GM21786 (cell line): ENCODE data around the gene STEAP2.

Source experiments
- ATAC-seq: cut with Tn5 transposase; IDR thresholded peaks from one replicate; pipeline ENCODE4 v1.9.1; 2021; ENCODE audit not compliant: unreplicated experiment

The STEAP2 gene

DNA sequence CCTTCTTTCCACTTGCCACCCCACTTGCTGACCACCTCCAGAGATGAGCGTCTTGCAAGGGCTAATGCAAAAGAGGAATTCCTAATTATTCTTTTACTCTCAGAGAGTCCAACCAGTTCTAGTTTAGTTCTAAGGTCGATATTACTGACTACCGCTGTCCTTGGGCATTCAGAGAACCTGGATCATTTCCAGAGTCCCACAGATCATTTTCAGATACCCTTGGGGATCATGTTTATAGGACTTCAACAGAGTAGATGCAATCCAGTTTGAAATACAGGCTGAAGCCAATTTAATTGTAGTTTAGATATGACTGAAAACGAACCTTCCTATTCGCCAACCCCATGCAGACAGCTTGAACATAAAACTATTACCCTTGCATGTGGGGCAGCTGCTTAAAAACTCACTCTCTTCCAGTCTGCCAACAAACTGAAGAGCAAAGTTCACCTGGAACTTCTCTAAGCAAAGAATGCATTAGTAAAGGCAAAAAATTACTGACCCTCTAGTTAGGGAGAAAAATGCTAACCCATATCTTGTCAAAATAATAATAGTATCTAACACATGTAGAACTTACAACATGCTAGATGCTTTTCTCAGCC, 55.8 kb downstream of the STEAP2 start:
- ATAC-seq, result no peak

DNA sequence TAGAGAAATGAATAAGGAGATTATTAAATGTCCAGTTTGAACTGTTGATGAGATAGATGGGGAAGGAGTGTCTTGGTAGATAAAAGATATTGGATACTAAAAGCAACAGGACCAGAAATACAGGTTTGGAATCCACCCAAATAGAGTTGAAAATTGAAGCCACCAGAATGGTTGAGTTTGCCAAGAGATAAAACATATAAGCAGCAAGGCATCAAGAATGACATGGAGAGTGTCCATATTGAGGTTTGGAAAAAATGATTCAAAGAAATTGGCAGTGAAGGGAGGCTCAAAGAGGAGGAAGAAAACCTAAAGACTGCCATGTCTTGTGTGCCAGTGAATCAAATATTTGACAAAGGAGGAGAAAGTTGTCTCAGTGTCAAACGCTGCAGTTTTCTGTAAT, 57.6 kb downstream of the STEAP2 start:
- no peak for ATAC-seq

DNA sequence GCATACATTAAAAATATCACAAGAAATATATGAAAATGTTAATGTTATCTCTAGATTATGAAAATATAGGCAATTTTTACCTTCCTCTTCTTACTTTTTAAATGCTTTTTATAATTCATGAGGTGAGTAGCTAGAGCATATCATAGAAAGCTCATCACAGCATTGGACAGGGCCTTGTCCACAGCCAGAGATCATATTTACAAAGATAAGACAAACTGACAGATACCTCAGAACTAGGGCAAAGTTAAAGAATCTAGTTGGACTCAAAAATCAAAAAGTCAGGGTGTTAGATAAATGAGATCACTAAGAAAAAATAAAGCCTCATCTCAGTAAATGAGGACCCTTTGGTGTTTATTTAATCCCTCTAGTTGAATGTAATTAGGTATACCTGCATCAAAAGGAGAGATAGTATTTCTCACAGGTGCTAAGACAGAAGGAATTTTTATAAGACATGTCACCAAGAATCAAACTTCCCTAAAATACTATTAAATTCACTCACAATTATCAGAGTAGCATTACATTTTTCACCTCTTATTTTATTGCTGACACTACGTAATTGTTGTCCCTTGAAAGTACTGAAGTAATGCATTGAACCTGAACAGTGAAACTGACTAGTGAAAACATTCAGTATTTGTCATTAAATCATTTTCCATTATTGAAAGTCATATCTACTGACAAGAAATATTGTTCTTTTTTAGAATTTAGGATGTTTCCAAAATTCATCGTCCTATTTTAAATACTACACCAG, 59.1 kb downstream of the STEAP2 start:
- ATAC-seq, result no peak

DNA sequence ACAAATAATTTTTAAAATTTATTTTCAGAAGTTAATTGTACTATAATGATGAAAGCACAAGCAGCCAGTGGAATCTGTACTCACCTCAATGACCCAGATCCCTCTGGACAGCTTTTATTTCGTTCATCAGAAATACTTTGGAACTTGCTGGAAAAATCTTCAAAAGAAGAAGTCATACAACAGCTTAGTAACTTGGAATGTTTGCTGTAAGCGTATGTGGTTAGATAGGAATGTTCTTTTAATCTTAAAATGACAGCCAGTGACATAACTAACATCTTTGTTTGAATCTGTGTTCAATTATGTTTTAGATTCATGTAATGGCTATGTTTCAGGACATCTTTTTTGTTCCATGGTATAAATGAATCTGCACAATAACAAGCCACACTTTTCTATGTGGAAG, 60.2 kb downstream of the STEAP2 start:
- no peak for ATAC-seq

DNA sequence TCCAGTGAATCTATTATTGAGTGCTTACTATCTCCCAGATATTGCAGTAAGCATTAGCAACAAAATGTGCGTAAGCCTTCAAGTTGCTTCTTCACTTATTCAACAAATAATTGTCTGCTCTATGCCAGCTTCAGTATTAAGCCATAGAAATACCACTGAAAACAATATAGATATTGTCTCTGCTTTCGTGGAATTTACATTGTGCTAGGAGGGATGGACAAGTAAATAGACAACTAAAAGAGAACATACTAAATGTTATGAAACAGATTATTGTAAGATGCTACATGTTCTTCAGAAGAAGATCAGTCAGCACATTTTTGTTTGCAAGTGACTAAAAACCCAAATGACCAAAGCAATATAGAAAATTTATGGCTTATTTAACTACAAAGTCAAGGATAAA, 60.7 kb downstream of the STEAP2 start:
- ATAC-seq, result no peak

DNA sequence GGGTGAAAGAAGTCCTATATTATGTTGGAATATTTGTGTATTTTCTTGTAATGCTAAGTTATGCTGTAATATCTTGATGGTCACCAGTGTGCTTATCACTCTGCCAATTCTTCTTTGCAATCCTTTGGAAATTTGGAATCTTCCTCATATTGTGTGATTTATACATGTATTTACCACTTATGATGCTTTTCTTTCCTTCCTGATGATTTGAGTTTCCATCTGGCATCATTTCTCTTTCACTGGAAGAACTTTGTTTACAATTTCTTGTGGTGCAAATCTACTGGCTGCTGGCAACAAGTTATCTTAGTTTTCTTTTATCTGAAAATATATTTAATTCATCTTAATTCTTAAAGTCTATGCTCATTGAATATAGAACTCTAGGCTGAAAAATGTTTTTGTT, 62.6 kb downstream of the STEAP2 start:
- no peak for ATAC-seq

DNA sequence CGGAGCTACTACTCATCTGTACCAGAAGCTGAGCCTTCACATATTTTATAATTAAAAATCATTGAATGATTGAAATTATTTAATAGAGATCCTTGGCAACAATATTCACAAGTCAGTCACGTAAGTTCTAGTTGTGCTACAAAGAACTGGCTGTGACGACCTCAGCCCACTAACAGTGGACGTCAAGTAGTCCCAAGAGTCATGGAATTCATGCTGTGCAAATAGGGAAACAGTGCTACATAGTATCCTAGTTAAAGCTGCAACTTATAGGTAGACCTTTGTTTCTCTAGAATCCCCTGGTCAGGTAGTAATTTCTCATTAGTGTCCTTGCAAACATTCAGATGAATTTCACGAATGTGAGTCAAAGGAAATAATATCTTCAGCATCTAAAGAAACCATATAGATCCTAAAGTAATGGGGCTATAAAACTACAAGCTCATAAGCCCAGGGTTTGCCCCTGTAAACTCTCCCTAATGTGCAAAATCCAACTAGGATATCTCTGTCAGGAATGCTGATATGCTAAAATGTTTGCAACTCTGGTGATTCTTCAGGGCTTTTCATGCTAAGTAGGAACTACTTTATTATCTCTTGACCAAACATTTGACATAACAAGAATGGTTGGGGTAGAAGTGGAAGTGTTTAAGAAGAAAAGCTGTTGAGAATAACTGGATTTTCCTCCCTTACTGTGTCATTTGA, 64.6 kb downstream of the STEAP2 start:
- no peak for ATAC-seq
